Kidney (tissue), 14 donors: Measurements from ENCODE around the gene VAC14. TPM values are rescaled to one million over a fixed set of nuclear protein-coding genes. Genes with fewer than 3 reads are reported as not detected.
"Not testable (repeated sequence)": the region's sequence is repeated elsewhere in the genome, so short reads cannot be mapped to it uniquely, and the experiment has no call there.

ENCODE experiments used
- DNase-seq, 5 donors: peaks; one replicate each; pipeline ENCODE4 v3.0.0-alpha.2; 2013 to 2020
- FAIRE-seq: peaks from 2 replicates; lab custom pipeline; 2012; peaks lifted over from hg19 to GRCh38; lab: Jason Lieb, UNC
- H3K27ac ChIP-seq, 2 donors: one replicate each; pipeline ENCODE4 v1.7.0; 2013; ENCODE audit warnings: low read depth in 2 of 2, low read length in 2 of 2, inconsistent platforms in 1 of 2
- H3K27me3 ChIP-seq: one replicate; pipeline ENCODE4 v1.7.1; 2013; ENCODE audit warnings: low read length, inconsistent platforms; ENCODE audit not compliant: control insufficient read depth, insufficient read depth
- H3K36me3 ChIP-seq, 3 donors: one replicate each; pipeline versions ENCODE4 v1.7.0 to v1.7.1; 2013; ENCODE audit warnings: low read length in 3 of 3, control low read depth in 1 of 3, inconsistent platforms in 1 of 3; ENCODE audit not compliant: insufficient read depth in 3 of 3, control insufficient read depth in 2 of 3
- H3K4me1 ChIP-seq, 3 donors: one replicate each; pipeline versions ENCODE4 v1.7.0 to v1.7.1; 2013; ENCODE audit warnings: low read length in 3 of 3, inconsistent platforms in 1 of 3, low read depth in 1 of 3; ENCODE audit not compliant: control insufficient read depth in 2 of 3, insufficient read depth in 2 of 3
- H3K4me3 ChIP-seq, 3 donors: one replicate each; pipeline versions ENCODE4 v1.7.0 to v1.8.1; 2013; ENCODE audit warnings: low read length in 3 of 3, control low read depth in 1 of 3, inconsistent platforms in 1 of 3
- H3K9ac ChIP-seq, 3 donors: one replicate each; pipeline versions ENCODE4 v1.7.0 to v1.7.1; 2013; ENCODE audit warnings: low read length in 3 of 3, control low read depth in 1 of 3, inconsistent platforms in 1 of 3
- H3K9me3 ChIP-seq, 3 donors: one replicate each; pipeline versions ENCODE4 v1.7.0 to v1.7.1; 2013; ENCODE audit warnings: low read length in 3 of 3, control low read depth in 1 of 3, inconsistent platforms in 1 of 3; ENCODE audit not compliant: control insufficient read depth in 2 of 3, insufficient read depth in 1 of 3
- intact Hi-C: fragments of 100-400 bp; cut with DNase I; formaldehyde crosslinking; loops from one replicate; pipeline ENCODE4 v1.11.1; 2022
- polyA plus RNA-seq: library from polyadenylated mRNA; stranded (reverse); fragments of 350-450 nt; fragmentation: Illumina TruSeq; extraction: RNeasy Lipid Tissue Mini Kit (QIAGEN cat#74804); gene quantifications from one replicate; pipeline ENCODE4 v1.2.3, GENCODE V29; 2014; ENCODE audit warnings: low read depth, low replicate concordance; ENCODE audit not compliant: insufficient read depth
- total RNA-seq: library from RNA; stranded (reverse); fragmentation: NEBNext Ultra II Directional; extraction: Animal tissue kit (Norgen Biotek cat#: 25700); gene quantifications from one replicate; pipeline ENCODE4 v1.2.1, GENCODE V29; 2021
- TF ChIP-seq, protein P1 (sequence below): IDR thresholded peaks from 3 replicates; pipeline ENCODE4 v1.5.1; 2012; ENCODE audit warnings: mild to moderate bottlenecking, moderate library complexity, borderline replicate concordance; ENCODE audit not compliant: insufficient read depth; ENCODE audit errors: extremely low read depth
- donor health status: control.
- donor health status: control.
- donor health status: control.
- donor health status: control.
- donor health status: control.
- donor health status: DM: yes; HTN: yes; CAD: no.
- donor health status: Normal renal cell carcinoma (clear cell type).

Gene VAC14
- total and polyA plus RNA-seq, 2 donors from 2014 or later: 36.8 to 41.9 TPM

DNA sequence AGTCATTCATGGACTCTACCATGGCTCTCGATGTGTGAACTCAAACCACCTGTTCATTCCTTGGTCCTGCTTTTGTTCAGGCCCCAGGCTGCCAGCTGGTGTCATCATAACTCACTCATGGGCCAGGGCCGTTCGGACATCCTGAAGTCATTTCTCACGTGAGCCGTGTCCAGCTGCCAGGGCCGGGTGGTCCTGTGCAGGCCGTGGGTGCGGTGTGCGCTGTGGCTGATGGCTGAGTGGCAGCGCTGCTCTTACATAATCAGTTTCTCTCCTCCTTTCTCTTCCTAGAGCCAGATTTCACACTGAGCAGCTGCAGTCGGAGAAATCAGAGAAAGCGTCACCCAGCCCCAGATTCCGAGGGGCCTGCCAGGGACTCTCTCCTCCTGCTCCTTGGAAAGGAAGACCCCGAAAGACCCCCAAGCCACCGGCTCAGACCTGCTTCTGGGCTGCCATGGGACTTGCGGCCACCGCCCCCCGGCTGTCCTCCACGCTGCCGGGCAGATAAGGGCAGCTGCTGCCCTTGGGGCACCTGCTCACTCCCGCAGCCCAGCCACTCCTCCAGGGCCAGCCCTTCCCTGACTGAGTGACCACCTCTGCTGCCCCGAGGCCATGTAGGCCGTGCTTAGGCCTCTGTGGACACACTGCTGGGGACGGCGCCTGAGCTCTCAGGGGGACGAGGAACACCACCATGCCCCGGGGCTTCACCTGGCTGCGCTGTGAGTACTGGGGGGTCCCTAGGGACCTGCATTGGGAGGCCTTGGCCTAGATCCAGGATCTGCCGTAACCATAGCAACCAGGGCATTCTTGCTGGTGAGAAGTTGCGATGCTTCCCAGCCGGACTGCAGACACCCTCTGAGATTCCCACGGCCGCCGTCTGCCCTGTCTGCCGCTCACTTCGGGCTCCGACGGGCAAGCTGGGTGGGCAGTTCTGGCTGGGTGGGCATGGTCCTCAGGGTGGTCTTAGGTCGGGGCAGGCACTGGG lies 154.4 kb downstream of the VAC14 start, which contains the start of gene IL34:
IL34 (plus strand) TSS at position 300 of the 982 bp plus-strand sequence; CDS start at position 689, 389 bp downstream.
- Histone ChIP-seq H3K4me3 (no peak within 1 kb of the TSS), H3K4me1 (no peaks in the 10 kb centered on the region), H3K36me3 (no peaks in the 10 kb centered on the region), H3K27ac (peak within 1 kb of the TSS in 1 of 2 donors; percentile 13), H3K27me3 (no peaks in the 10 kb centered on the region), H3K9ac (no peak within 1 kb of the TSS), H3K9me3 (no peaks in the 10 kb centered on the region)
- intact Hi-C loops: no loop called here
- DNase-seq (peak in 4 of 5 donors; percentile 37 to 74 (median 48)), FAIRE-seq (no peak)
- TF ChIP-seq, protein P1, sequence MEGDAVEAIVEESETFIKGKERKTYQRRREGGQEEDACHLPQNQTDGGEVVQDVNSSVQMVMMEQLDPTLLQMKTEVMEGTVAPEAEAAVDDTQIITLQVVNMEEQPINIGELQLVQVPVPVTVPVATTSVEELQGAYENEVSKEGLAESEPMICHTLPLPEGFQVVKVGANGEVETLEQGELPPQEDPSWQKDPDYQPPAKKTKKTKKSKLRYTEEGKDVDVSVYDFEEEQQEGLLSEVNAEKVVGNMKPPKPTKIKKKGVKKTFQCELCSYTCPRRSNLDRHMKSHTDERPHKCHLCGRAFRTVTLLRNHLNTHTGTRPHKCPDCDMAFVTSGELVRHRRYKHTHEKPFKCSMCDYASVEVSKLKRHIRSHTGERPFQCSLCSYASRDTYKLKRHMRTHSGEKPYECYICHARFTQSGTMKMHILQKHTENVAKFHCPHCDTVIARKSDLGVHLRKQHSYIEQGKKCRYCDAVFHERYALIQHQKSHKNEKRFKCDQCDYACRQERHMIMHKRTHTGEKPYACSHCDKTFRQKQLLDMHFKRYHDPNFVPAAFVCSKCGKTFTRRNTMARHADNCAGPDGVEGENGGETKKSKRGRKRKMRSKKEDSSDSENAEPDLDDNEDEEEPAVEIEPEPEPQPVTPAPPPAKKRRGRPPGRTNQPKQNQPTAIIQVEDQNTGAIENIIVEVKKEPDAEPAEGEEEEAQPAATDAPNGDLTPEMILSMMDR: no peak

DNA sequence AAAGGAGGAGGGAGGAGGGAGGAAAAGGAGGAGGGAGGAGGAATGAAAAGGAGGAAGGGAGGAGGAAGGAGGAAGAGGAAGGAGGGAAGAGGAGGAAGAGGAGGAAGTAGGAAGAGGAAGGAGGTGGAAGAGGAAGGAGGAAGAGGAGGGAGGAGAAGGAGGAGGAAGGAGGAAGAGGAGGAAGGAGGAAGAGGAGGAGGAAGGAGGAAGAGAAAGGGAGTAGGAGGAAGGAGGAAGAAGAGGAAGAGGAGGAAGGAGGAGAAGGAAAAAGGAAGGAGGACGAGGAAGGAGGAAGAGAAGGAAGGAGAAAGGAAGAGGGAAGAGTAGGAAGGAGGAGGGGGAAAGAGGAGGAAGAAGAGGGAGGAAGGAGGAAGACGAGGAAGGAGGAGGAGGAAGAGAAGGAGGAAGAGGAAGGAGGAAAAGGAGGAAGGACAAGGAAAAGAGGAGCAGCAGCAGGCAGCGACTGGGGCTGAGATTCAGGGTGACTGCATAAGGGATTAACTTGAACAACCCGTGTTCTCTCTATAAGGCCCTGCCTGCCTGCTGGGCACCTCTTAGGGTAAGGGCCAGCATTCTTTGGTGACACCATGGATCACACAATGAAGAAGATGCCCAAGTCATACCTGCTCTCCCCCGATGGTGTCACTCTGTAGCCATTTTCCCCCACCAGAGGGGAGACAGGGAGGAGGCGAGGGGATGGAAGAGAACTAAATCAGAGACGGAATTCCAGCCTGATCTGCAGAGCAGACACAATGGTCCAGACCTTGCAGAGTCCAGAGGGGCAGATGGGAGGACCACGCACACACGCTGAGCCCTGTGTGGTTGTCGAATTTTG lies 156.0 kb downstream of the VAC14 start:
- FAIRE-seq: no peak
- intact Hi-C loops: no loop called here
- no peak overlapping the region for H3K4me3 ChIP-seq
- H3K27ac ChIP-seq: no peak overlapping the region
- H3K9ac ChIP-seq: no peak overlapping the region
- TF ChIP-seq, protein P1: no peak
- no peak for DNase-seq
- no peaks in the 10 kb centered on the region for H3K36me3 ChIP-seq
- no peaks in the 10 kb centered on the region for H3K4me1 ChIP-seq
- H3K27me3 ChIP-seq: no peaks in the 10 kb centered on the region
- no peaks in the 10 kb centered on the region for H3K9me3 ChIP-seq

DNA sequence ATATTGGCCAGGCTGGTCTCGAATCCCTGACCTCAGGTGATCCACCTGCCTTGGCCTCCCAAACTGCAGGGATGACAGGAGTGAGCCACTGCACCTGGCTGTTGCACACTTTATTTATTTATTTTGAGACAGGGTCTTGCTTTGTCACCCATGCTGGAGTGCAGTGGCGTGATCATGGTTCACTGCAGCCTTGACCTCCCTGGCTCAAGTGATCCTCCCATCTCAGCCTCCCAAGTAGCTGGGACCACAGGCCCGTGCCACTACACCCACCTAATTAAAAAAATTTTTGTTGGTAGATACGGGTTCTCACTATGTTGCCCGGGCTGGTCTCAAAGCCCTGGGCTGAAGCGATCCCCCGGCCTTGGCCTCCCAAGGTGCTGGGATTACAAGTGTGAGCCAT lies 157.7 kb downstream of the VAC14 start:
- DNase-seq, H3K36me3 ChIP-seq, intact Hi-C loops, H3K9me3 ChIP-seq, FAIRE-seq, H3K4me1 ChIP-seq, H3K27me3 ChIP-seq, H3K4me3 ChIP-seq, H3K27ac ChIP-seq, H3K9ac ChIP-seq: not testable (repeated sequence)

DNA sequence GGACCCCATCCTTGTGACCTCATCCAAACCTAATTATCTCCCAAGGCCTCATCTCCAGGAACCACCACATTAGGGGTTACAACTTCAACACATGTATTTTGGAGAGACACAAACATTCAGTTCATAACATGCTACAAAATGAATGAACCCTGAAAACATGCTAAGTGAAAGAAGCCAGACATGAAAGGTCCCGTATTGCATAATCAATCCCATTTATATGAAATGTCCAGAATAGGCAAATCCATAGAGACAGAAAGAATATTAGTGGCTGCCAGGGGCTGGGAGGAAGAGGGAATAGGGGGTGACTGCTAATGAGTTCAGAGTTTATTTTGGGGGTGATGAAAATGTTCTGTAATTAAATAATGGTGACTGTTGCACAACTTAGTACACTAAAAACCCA lies 158.3 kb downstream of the VAC14 start:
- no peaks in the 10 kb centered on the region for H3K9me3 ChIP-seq
- H3K27me3 ChIP-seq: no peaks in the 10 kb centered on the region
- FAIRE-seq: no peak
- H3K4me3 ChIP-seq: no peak overlapping the region
- TF ChIP-seq, protein P1: no peak
- intact Hi-C loops: no loop called here
- H3K4me1 ChIP-seq: no peaks in the 10 kb centered on the region
- H3K9ac ChIP-seq: no peak overlapping the region
- no peaks in the 10 kb centered on the region for H3K36me3 ChIP-seq
- H3K27ac ChIP-seq: no peak overlapping the region
- no peak for DNase-seq
